Kasumi-1 (cell line): ENCODE results near the gene PNPLA2.

ENCODE experiments used
- DNase-seq, 2 experiments: peaks; one replicate each; lab custom pipeline; 2025; lab: John Stamatoyannopoulos, UW

PNPLA2 gene

GRCh38 chr11:844693-845644 lies 26.3 kb downstream of the PNPLA2 start:
- peak; percentile 21 to 52 for DNase-seq

- no peak for DNase-seq
Measured at GRCh38 chr11:845872-846495, 27.3 kb downstream of the PNPLA2 start.

GRCh38 chr11:846496-847098 lies 27.9 kb downstream of the PNPLA2 start:
- no peak for DNase-seq

DNA sequence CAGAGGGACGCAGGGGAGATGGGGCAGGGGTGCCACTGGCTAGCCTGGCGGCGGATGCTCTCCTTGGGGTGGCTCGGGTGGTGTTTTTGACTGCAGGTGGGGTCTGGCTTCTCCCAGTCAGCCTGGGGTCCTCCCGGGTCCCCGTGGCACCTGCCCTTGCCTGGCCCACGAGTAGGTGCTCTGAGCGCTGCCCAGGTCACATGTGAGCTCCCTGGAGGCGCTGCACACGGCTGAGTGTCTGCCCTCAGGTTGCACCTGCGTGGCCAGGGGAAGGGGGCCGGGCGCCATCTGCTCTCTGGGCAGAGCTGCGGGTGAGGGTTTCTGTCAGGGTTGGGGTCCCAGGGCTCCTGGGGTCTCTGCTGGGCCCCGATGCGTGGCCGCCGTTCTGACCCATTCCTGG lies 29.2 kb downstream of the PNPLA2 start:
- DNase-seq: no peak

GRCh38 chr11:848380-848931 lies 29.7 kb downstream of the PNPLA2 start:
- DNase-seq: peak; percentile 42 to 66

- no peak for DNase-seq
Measured at GRCh38 chr11:849104-849824, 30.6 kb downstream of the PNPLA2 start.

GRCh38 chr11:849951-850774 lies 31.4 kb downstream of the PNPLA2 start:
- no peak for DNase-seq

- DNase-seq: peak in 1 of 2 experiments; percentile 19
Measured at GRCh38 chr11:850775-851763, 32.4 kb downstream of the PNPLA2 start.

DNA sequence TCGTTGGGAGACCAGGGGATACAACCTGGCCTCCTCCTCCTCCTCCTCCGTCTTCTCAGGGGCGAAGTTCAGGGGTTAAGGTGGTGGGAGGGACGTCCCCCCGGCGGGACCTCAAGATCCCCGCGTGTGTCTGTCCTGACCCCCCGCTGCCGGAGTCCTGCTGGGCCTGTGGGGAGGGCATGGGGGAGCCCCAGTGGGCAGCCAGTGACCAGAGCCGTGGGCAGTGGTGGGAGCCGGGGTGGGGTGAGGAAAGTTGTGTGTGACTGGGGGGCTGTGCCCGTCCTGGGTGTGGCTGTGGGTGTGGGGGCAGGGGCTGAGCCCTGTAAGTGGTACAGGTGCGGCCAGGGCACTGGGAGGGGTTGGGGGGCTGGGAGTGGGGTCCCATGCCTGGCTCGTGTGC lies 34.0 kb downstream of the PNPLA2 start:
- no peak for DNase-seq

GRCh38 chr11:853682-854448 lies 35.2 kb downstream of the PNPLA2 start:
- DNase-seq: no peak

DNA sequence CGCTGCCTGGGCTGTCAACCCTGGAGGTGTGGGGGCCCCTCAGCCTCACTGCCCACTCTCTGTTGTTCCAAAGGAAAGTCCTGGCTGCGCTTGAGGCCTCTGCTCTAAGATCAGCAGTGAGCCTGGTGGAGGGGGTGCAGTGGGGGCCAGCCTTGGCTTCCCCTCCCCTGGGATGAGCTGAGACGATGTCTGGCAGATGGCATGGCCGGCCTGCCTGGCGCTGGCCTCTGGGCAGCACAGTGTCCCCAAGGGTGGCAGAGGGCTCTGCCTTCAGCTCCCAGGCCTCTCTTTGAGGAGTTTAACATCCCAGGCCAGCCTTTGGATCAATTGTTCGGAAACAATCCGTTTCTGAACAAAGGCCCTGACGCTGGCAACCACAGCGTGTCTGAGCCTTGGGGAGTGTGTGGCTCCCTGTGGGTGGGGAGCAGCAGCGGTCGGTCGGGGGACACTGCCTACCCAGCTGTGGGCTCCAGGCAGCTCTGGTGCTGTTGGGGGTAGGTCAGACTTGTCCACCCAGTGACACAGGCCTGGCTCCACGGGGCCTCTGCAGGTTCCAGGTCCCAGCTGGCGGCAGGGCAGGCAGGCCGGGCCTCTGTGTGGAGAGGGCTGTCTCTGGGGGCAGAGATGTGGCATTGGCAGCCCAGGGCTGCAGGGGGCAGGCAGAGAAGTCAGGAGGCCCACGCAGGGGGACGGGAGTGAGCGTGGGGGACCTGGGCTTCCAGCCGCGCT lies 36.1 kb downstream of the PNPLA2 start:
- no peak for DNase-seq

- no peak for DNase-seq
Measured at GRCh38 chr11:855330-855674, 36.6 kb downstream of the PNPLA2 start.

DNA sequence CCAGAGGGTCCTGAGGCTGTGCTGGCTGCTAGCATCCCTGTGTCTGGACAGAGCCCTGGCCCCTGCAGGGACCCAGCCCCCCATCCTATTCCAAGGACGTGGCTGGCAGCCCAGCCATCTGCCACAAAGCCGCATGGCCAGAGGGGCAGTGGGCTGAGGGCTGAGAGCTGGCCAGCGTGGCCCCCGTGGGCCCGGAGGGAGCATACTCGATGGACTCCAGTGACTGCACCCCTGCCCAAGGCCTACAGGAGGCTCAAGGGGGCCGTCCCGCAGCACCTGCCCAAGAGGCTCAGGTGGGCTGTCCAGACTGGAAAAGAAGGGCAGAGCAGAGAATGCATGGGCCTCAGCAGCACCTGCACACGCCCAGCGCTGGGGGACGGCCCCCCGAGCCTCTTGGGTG lies 37.1 kb downstream of the PNPLA2 start:
- no peak for DNase-seq

DNA sequence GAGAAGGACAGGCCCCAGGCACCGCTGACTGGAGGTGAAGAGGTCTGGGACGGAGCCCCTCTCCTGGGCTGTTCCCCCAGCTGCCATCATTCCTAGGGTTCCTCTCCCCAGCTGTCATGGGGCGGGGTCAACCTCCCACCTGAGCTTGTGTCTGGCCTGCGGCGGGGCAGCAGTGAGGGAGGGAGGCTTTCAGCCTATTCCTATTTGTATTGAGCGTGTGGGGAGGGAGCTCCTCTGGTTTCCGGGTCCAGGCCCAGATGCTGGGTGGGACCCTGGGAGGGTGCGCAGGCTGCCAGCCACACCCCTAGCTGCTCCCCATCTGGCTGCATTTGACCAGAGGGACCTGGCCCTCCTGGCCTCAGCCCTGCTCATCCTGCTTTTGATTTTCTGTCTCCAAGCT lies 37.7 kb downstream of the PNPLA2 start:
- no peak for DNase-seq

DNA sequence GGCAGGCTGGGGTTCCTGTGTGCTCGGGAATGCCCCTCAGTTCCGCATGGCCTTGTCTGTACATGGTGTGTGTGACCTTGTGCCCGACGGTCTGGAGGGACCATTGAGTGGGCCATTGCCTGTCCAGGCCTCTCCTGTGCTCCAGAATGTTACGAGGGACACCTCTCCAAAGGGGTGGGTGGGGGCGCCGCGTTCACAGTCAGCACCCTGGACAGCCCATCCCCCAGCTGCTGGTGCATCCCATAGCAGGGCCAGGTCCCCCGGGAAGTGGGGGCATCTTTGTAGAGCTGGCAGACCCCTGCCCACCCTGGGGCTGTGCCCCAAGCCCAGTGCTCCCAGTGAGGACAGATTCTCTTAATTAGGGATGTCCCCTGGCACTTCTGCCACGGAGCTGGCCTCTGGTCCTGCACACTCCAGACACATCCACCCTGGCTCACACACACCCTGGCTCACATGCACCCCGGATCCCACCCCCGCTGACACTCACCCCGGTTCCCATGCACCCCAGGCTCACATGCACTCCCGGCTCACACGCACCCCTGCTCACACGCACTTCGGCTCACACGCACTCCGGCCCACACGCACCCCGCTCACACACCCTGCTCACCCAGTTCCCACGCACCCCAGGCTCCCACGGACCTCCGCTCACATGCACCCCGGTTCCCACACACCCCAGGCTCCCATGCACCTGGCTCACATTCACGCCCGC lies 39.5 kb downstream of the PNPLA2 start:
- no peak for DNase-seq

DNA sequence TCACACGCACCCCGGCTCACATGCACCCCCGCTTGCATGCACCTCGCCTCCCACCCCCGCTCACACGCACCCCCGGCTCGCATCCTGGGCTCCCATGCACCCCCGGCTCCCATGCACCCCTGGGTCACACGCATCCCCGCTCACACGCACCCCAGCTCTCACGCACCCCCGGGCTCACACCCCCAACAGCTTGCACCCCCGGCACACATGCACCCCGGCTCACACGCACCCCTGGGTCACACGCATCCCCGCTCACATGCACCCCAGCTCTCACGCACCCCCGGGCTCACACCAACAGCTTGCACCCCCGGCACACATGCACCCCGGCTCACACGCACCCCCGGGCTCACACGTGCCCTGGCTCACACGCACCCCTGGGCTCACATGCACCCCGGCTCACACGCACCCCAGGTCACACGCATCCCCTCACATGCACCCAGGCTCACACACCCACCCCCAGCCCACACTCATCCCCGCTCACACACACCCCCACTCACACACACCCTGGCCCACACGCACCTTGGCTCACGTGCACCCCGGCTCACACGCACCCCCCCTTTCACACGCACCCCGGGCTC lies 40.1 kb downstream of the PNPLA2 start:
- no peak for DNase-seq

DNA sequence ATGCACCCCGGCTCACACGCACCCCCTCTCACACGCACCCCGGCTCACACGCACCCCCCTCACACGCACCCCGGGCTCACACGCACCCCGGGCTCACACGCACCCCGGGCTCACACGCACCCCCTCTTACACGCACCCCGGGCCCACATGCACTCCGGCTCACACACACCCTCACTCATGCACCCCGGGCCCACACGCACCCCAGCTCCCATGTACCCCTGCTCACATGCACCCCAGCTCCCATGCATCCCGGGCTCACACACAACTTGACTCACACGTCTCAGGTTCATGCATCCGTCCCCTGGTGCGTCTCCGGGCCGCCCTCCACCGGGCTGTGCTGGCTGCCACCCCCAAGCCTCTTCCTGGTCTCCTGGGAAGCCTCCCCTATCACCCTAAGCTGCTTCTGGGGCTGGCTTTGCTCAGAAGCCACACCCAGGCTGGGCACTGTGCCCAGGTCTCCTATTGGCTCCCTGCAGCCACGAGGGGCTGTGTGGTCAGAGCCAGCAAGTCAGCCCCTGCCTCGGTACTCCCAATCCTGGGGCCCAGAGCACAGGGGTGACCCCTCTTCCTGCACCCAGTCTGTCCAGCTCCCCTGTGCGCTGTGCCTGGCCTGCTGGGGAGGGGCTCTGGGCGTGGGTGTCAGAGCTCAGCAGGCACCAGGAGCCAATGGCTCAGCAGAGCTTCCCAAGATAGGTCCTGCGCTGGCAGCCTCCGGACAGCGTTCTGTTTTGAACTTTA lies 40.8 kb downstream of the PNPLA2 start:
- peak; percentile 70 to 71 for DNase-seq
